ENCODE results near the gene RHO. TPM values are rescaled to one million over a fixed set of nuclear protein-coding genes. Genes with fewer than 3 reads are reported as not detected.
A peak's percentile ranks its signal among the peaks of the same experiment; 100 is the strongest.

The RHO gene
- total RNA-seq, 3 donors from 2014 or later = 0.15 TPM; not detected in 2

- Histone ChIP-seq H3K36me3 (no peaks in the 10 kb centered on the region), H3K4me3 (no peak overlapping the region), H3K27me3 (no peaks in the 10 kb centered on the region), H3K9me3 (no peaks in the 10 kb centered on the region), H3K27ac (peak overlapping the region; percentile 69 to 94), H3K4me1 (peaks cover 0 to 9% of the 10 kb centered on the region in 2 donors)
- intact Hi-C loops (cut with DNase I; ENCODE audit: low total_unique reads) = no loop called here
- no peak for DNase-seq (ENCODE audit: low spot score in 2 of 2)
- TF ChIP-seq CTCF (IDR thresholded peaks at IDR 0.05) (no peak), POLR2AphosphoS5 (IDR thresholded peaks at IDR 0.05) (no peak), POLR2A (IDR thresholded peaks at IDR 0.05) (no peak)
These were observed 33.3 kb downstream of the RHO start for GRCh38 chr3:129561619-129562248.

- intact Hi-C loops (cut with DNase I; ENCODE audit: low total_unique reads) = no loop called here
- H3K9me3 ChIP-seq = no peaks in the 10 kb centered on the region
- no peak overlapping the region for H3K4me3 ChIP-seq
- no peak for DNase-seq (ENCODE audit: low spot score in 2 of 2)
- TF ChIP-seq POLR2A (IDR thresholded peaks at IDR 0.05) = no peak
- no peak for TF ChIP-seq CTCF (IDR thresholded peaks at IDR 0.05)
- TF ChIP-seq POLR2AphosphoS5 (IDR thresholded peaks at IDR 0.05) = no peak
- H3K36me3 ChIP-seq = no peaks in the 10 kb centered on the region
- H3K4me1 ChIP-seq = peaks cover 0 to 9% of the 10 kb centered on the region in 2 donors
- H3K27me3 ChIP-seq = no peaks in the 10 kb centered on the region
- H3K27ac ChIP-seq = peak overlapping the region in 1 of 2 donors; percentile 94
These were observed 34.4 kb downstream of the RHO start for GRCh38 chr3:129562803-129563202.

- no peak for TF ChIP-seq CTCF (IDR thresholded peaks at IDR 0.05)
- no peak for TF ChIP-seq POLR2A (IDR thresholded peaks at IDR 0.05)
- TF ChIP-seq POLR2AphosphoS5 (IDR thresholded peaks at IDR 0.05) = no peak
- no peaks in the 10 kb centered on the region for H3K36me3 ChIP-seq
- peak overlapping the region in 1 of 2 donors; percentile 94 for H3K27ac ChIP-seq
- H3K9me3 ChIP-seq = no peaks in the 10 kb centered on the region
- intact Hi-C loops (cut with DNase I; ENCODE audit: low total_unique reads) = no loop called here
- DNase-seq (ENCODE audit: low spot score in 2 of 2) = no peak
- H3K4me1 ChIP-seq = peaks cover 0 to 9% of the 10 kb centered on the region in 2 donors
- H3K4me3 ChIP-seq = no peak overlapping the region
- H3K27me3 ChIP-seq = no peaks in the 10 kb centered on the region
These were observed 34.9 kb downstream of the RHO start for GRCh38 chr3:129563332-129563731.

GRCh38 chr3:129563850-129564535 lies 35.6 kb downstream of the RHO start:
- H3K27me3 ChIP-seq = no peaks in the 10 kb centered on the region
- no peak for DNase-seq (ENCODE audit: low spot score in 2 of 2)
- no peak overlapping the region for H3K4me3 ChIP-seq
- peaks cover 0 to 9% of the 10 kb centered on the region in 2 donors for H3K4me1 ChIP-seq
- H3K27ac ChIP-seq = peak overlapping the region in 1 of 2 donors; percentile 94
- no peaks in the 10 kb centered on the region for H3K36me3 ChIP-seq
- no peaks in the 10 kb centered on the region for H3K9me3 ChIP-seq
- TF ChIP-seq POLR2AphosphoS5 (IDR thresholded peaks at IDR 0.05) = no peak
- no peak for TF ChIP-seq POLR2A (IDR thresholded peaks at IDR 0.05)
- TF ChIP-seq CTCF (IDR thresholded peaks at IDR 0.05) = no peak
- intact Hi-C loops (cut with DNase I; ENCODE audit: low total_unique reads) = no loop called here

GRCh38 chr3:129564981-129565644 lies 36.7 kb downstream of the RHO start:
- Histone ChIP-seq H3K9me3 (no peaks in the 10 kb centered on the region), H3K4me1 (peaks cover 0 to 9% of the 10 kb centered on the region in 2 donors), H3K27ac (peak overlapping the region in 1 of 2 donors; percentile 94), H3K4me3 (no peak overlapping the region), H3K27me3 (no peaks in the 10 kb centered on the region), H3K36me3 (no peaks in the 10 kb centered on the region)
- TF ChIP-seq POLR2A (IDR thresholded peaks at IDR 0.05) (no peak), CTCF (IDR thresholded peaks at IDR 0.05) (no peak), POLR2AphosphoS5 (IDR thresholded peaks at IDR 0.05) (no peak)
- intact Hi-C loops (cut with DNase I; ENCODE audit: low total_unique reads) = no loop called here
- DNase-seq (ENCODE audit: low spot score in 2 of 2) = no peak
